Measurements from ENCODE around the gene LRRC73.

- TF ChIP-seq CTCF (conservative IDR thresholded peaks at IDR 0.05; ENCODE audit: low read depth, low read length) (no peak), EZH2 (IDR thresholded peaks at IDR 0.05; ENCODE audit: borderline replicate concordance, low read depth, low read length, poor library complexity, severe bottlenecking) (no peak)
Observed at GRCh38 chr6:43465948-43466347, 44.2 kb downstream of the LRRC73 start.

Measured in A673 (cell line).